ENCODE data around the gene DUS2.
"Not testable (repeated sequence)": the region's sequence is repeated elsewhere in the genome, so short reads cannot be mapped to it uniquely, and the experiment has no call there.

DUS2 gene

GRCh38 chr16:67998779-67999688, 24.1 kb upstream of the DUS2 start, which contains the start of gene DPEP2:
TSS of gene DPEP2 (minus strand) at chr16:67999484. CDS start at chr16:67993212, 6,272 bp downstream.
- DNase-seq, result peak in 2 of 5 experiments; percentile 39 to 82

- DNase-seq, result peak in 1 of 5 experiments; percentile 26
Measured at GRCh38 chr16:67999985-68000384, 23.1 kb upstream of the DUS2 start.

- DNase-seq, result peak in 1 of 5 experiments; percentile 34
Measured at GRCh38 chr16:68000450-68000849, 22.6 kb upstream of the DUS2 start.

GRCh38 chr16:68003031-68003430, 20.1 kb upstream of the DUS2 start:
- no peak for DNase-seq

- no peak for DNase-seq
Measured at GRCh38 chr16:68005211-68005610, 17.9 kb upstream of the DUS2 start.

GRCh38 chr16:68005786-68006286, 17.2 kb upstream of the DUS2 start:
- peak in 2 of 5 experiments; percentile 41 to 88 for DNase-seq

GRCh38 chr16:68009157-68009735, 13.8 kb upstream of the DUS2 start:
- no peak for DNase-seq

- not testable (repeated sequence) for DNase-seq
Measured at GRCh38 chr16:68009872-68010271, 13.2 kb upstream of the DUS2 start.

- peak in 1 of 5 experiments; percentile 13 for DNase-seq
Measured at GRCh38 chr16:68013440-68013839, 9.6 kb upstream of the DUS2 start.

- DNase-seq, result no peak
Measured at GRCh38 chr16:68015681-68016080, 7.4 kb upstream of the DUS2 start, which contains the start of gene DPEP2NB. TSS of gene DPEP2NB (minus strand) at chr16:68015911. CDS start at chr16:68015770, 141 bp downstream.

GRCh38 chr16:68019167-68019680, 3.9 kb upstream of the DUS2 start:
- no peak for DNase-seq

GRCh38 chr16:68021490-68021889, 1.6 kb upstream of the DUS2 start:
- DNase-seq, result no peak

GRCh38 chr16:68022278-68022727, 781 bp upstream of the DUS2 start:
- no peak for DNase-seq

- DNase-seq, result no peak
Measured at GRCh38 chr16:68028996-68029395, 5.9 kb downstream of the DUS2 start.

- DNase-seq, result not testable (repeated sequence)
Measured at GRCh38 chr16:68030108-68030507, 7.0 kb downstream of the DUS2 start.

- no peak for DNase-seq
Measured at GRCh38 chr16:68031951-68032350, 8.9 kb downstream of the DUS2 start.

- DNase-seq, result no peak
Measured at GRCh38 chr16:68033101-68033500, 10.0 kb downstream of the DUS2 start.

GRCh38 chr16:68035227-68035626, 12.1 kb downstream of the DUS2 start:
- no peak for DNase-seq

- no peak for DNase-seq
Measured at GRCh38 chr16:68037841-68038597, 14.9 kb downstream of the DUS2 start.

GRCh38 chr16:68040506-68041288, 17.6 kb downstream of the DUS2 start:
- DNase-seq, result peak; percentile 74 to 83 (median 82)

- DNase-seq, result no peak
Measured at GRCh38 chr16:68041783-68042182, 18.7 kb downstream of the DUS2 start.

- DNase-seq, result no peak
Measured at GRCh38 chr16:68046106-68046505, 23.0 kb downstream of the DUS2 start.

Data from T-helper 2 cell (primary cell).